ENCODE measurements around the gene ZNF143. TPM values are rescaled to one million over a fixed set of nuclear protein-coding genes. Genes with fewer than 3 reads are reported as not detected.
A peak's percentile ranks its signal among the peaks of the same experiment; 100 is the strongest.
"Not testable (repeated sequence)": the region's sequence is repeated elsewhere in the genome, so short reads cannot be mapped to it uniquely, and the experiment has no call there.

ZNF143 gene
- total RNA-seq, 1 donor from 2014 or later, result 12.6 TPM

DNA sequence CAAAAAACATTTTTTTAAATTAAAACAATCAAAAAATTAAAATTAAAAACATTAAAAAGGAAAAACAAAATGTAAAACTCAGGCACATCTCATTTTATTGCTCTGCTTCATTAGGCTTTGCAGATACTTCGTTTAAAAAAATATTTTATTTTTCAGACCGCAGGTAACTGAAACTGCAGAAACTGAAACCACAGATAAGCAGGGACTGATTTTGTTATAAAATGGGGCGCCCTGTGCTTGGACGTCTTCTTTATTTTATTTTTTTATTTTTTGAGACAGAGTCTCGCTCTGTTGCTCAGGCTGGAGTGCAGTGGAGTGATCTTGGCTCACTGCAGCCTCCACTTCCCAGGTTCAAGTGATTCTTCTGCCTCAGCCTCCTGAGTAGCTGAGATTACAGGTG is 88.4 kb downstream of the ZNF143 start:
- ATAC-seq, result not testable (repeated sequence)

DNA sequence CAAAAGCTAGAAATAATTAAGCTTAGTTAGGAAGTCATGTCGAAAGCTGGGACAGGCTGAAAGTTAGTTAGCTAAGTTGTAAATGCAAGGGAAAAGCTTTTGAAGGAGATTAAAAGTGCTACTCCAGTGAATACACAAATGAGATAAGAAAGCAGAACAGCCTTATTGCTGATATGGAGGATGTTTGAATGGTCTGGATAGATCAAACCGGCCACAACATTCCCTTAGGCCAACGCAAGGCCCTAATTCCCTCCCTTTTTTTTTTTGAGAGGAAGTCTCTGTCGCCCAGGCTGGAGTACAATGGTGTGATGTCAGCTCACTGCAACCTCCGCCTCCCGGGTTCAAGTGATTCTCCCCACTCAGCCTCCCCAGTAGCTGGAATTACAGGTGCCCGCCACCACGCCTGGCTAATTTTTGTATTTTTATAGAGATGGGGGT is 89.4 kb downstream of the ZNF143 start:
- ATAC-seq, result no peak

DNA sequence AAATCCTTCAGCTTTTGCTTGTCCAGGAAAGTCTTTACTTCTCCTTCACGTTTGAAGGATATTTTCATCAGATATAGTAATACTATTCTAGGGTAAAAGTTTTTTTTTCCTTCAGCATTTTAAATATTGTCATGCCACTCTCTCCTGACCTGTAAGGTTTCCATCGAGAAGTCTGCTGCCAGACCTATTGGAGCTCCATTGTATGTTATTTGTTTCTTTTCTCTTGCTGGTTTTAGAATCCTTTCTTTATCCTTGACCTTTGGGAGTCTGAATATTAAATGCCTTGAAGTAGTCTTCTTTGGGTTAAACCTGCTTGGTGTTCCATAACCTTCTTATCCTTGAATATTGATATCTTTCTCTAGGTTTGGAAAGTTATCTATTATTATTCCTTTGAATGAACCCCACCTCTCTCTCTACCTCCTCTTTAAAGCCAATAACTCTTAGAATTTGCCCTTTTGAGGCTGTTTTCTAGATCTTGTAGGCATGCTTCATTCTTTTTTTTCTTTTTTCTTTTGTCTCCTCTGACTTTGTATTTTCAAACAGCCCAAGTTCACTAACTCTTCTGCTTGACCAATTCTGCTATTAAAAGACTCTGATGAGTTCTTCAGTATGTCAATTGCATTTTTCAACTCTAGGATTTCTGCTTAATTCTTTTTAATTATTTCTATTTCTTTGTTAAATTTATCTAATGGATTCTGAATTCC is 100.6 kb downstream of the ZNF143 start:
- no peak for ATAC-seq

DNA sequence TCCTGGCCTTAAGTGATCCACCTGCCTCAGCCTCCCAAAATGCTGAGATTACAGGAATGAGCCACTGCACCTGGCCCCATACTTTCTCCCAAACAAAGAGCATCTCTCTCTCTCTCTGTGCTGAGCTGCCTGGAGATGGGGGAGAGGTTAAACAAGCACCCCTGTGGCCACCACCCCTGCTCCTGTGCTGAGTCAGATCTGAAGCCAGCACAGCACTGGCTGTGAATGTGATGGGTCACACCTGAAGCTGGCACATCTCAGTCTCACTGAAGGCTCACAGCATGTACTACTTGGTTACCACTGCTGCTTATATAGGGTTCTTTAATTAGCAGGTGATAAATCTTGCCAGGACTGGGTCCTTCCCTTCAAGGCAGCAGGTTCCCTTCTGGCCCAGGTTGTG is 101.9 kb downstream of the ZNF143 start:
- ATAC-seq, result peak; percentile 39

- ATAC-seq, result no peak
Measured at GRCh38 chr11:9563196-9563730, 102.5 kb downstream of the ZNF143 start.

GRCh38 chr11:9565822-9566560 is 105.2 kb downstream of the ZNF143 start:
- peak; percentile 94 for ATAC-seq

DNA sequence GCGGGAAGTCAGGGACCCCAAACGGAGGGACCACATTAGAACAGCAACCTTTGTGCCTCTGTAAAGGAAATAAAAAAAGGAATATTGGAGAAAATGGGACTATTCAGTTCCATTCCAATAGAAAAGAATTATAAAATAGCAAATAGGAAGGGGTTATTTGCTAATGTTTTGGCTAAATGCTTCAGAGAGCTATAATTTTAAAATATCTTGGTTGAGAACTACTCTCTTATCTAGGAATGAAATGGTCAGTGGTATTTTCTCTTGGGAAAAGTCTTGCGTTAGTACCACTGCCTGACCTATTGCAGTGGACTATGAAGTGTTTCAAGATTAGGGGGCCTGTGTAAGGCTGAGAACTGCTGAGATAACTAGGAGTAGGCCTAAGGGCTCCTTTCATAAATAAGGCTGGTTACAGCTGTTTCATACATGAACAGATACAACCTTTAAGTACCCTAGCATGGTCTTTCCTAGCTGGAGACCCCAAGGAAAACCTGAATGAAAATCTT is 105.8 kb downstream of the ZNF143 start:
- no peak for ATAC-seq

GRCh38 chr11:9567401-9567800 is 106.6 kb downstream of the ZNF143 start:
- no peak for ATAC-seq

DNA sequence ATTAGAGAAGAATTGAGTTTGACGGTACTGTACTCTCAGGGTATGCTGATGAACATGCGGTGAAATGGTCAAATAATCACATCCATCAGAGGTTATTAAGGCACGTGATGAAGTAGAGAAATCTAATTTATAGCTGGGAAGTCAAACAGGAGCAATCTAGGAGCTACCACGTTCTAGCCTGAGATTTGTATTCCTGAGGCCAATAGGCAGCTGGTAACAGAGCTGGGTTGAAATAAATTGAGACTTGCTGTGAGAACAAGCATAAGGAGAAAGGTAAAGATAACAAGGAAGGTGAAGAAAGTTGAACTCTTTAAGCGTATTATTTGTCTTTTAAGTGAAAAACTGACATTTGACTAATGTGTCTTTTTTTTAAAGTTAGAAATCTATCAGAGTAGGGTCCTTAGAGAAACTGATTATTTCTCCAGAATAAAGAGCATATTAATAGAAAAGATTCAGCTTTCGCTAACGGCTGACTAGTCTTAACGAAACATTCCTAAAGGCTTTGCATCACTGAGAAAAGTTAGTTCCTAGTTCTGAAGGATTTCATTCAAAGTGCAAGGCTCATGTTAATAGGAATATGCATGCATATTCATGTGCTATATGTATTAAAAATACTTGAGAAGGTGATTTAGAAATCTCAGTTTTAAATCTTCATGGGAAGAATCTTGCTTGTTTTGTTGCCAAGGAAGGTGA is 107.5 kb downstream of the ZNF143 start:
- no peak for ATAC-seq

GRCh38 chr11:9568854-9569587 is 108.2 kb downstream of the ZNF143 start:
- peak; percentile 72 for ATAC-seq

- no peak for ATAC-seq
Measured at GRCh38 chr11:9569588-9570164, 108.9 kb downstream of the ZNF143 start.

- ATAC-seq, result no peak
Measured at GRCh38 chr11:9570313-9571025, 109.7 kb downstream of the ZNF143 start.

DNA sequence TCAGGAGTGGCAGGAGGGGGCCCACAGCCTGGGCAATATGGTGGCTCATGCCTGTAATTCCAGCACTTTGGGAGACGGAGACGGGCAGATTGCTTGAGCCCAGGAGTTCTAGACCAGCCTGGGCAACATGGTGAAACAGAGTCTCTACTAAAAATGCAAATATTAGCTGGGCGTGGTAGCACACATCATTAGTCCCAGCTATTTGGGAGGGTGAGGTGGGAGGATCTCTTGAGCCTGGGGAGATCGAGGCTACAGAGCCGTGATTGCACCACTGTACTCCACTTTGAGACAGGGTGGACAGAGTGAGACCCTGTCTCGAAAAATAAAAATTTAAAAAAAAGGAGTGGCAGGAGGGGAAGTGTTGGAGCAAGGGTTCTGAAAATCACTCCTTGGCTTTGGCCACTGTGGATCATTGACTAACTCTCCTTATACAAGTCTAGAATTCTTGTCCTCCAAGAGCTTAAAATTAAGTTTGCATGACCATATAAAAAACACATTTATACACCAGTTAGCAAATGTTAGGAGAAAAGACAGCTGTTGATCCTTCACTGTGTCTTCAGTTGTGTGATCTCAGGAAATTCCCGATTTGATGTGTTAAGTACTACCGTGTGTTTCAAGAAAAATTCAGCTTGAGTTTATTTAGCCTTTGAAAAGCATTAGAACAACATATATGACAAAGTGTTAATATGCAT is 110.4 kb downstream of the ZNF143 start:
- no peak for ATAC-seq

DNA sequence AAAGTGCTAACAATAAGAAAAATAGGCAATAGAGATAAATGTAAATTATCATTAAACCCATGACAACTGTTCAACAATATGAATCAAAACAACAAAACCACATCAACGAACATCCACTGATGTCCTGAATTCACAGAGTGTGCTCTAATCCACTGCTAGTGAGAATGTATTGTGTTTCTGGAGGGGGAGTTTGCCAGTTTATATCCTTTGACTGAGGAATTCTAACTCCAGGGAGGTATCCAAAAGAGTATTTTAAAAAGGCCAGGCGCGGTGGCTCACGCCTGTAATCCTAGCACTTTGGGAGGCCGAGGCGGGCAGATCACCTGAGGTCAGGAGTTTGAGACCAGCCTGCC is 110.9 kb downstream of the ZNF143 start:
- ATAC-seq, result no peak

GRCh38 chr11:9573052-9573774 is 112.4 kb downstream of the ZNF143 start, which contains the start of gene WEE1:
Gene WEE1, plus strand, starts transcription at chr11:9573670. Its CDS starts 264 bp downstream, at chr11:9573934.
- peak; percentile 92 for ATAC-seq

DNA sequence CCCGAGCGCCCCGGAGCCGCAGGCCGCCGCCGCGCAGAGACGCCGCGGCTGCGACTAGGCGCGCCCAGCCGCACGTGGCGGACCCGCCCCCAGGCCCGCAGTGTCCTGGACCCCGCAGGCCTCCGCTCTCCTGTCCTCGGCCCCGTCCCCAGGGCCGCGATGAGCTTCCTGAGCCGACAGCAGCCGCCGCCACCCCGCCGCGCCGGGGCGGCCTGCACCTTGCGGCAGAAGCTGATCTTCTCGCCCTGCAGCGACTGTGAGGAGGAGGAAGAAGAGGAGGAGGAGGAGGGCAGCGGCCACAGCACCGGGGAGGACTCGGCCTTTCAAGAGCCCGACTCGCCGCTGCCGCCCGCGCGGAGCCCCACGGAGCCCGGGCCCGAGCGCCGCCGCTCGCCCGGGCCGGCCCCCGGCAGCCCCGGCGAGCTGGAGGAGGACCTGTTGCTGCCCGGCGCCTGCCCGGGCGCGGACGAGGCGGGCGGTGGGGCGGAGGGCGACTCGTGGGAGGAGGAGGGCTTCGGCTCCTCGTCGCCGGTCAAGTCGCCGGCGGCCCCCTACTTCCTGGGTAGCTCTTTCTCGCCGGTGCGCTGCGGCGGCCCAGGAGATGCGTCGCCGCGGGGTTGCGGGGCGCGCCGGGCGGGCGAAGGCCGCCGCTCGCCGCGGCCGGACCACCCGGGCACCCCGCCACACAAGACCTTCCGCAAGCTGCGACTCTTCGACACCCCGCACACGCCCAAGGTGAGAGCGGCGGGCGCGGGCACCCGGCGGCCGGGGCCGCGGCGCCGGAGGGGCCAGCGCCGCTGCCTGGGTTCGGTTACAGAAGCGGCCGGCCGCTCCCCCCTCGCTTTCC is 113.2 kb downstream of the ZNF143 start:
- no peak for ATAC-seq

DNA sequence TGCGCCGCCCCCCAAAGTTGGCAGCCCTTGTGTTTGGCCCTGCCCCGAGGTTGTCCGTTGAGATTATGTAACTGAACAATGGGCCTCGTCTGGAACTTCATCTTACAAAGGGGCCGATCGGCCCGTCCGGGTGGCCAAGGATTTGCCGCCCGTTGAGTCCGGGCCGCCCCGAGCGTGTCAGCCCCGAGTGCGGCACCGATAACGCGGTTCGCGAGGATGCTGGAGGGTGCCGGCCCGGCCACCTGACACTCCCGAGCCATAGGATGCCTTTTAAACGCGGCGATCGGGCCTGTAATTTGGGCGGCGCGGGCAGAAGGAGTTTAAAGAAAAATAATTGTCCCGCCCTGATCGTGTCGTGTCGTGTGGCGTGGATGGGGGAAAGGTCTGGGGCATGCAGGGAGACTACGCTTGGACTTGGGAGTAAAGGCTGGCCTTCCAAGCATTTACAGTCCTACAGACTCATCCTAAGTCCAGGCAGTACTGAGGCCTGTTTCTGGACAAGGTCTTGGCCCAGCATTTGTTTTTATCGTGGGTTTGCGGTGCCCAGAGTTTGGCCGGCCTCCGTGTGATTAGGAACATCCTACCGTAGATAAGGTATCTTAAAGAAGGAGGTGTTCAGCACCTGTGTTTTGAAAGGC is 113.9 kb downstream of the ZNF143 start:
- no peak for ATAC-seq

Data from esophagus mucosa (tissue), 1 donor.